Smooth muscle cell (in vitro differentiated cells): ENCODE results near the gene CCDC57. TPM values are rescaled to one million over a fixed set of nuclear protein-coding genes. Genes with fewer than 3 reads are reported as not detected.

Experiments
- DNase-seq: peaks from one replicate; lab custom pipeline; 2025; ENCODE audit not compliant: unreplicated experiment; lab: John Stamatoyannopoulos, UW
- H2AFZ ChIP-seq: fragments of 200-600 bp; sonication (generic); 2 replicates; pipeline ENCODE4 v1.6.0; 2016; ENCODE audit warnings: antibody characterized with exemption, low read depth, mild to moderate bottlenecking
- H3F3A ChIP-seq: fragments of 200-600 bp; sonication (generic); 2 replicates; pipeline ENCODE4 v1.6.0; 2017; ENCODE audit warnings: antibody characterized with exemption, low read depth
- H3K27ac ChIP-seq: fragments of 200-600 bp; sonication (generic); 2 replicates; pipeline ENCODE4 v1.5.1; 2016; ENCODE audit warnings: low read depth, mild to moderate bottlenecking
- H3K27me3 ChIP-seq: fragments of 200-600 bp; sonication (generic); 2 replicates; pipeline ENCODE4 v1.6.1; 2016; ENCODE audit warnings: low read depth, mild to moderate bottlenecking
- H3K36me3 ChIP-seq: fragments of 200-600 bp; sonication (generic); 2 replicates; pipeline ENCODE4 v1.5.1; 2016; ENCODE audit warnings: low read depth
- H3K4me1 ChIP-seq: fragments of 200-600 bp; sonication (generic); 2 replicates; pipeline ENCODE4 v1.5.1; 2016; ENCODE audit warnings: low read depth
- H3K4me2 ChIP-seq: fragments of 200-600 bp; sonication (generic); 2 replicates; pipeline ENCODE4 v1.6.0; 2016; ENCODE audit warnings: mild to moderate bottlenecking
- H3K4me3 ChIP-seq: fragments of 200-600 bp; sonication (generic); 2 replicates; pipeline ENCODE4 v1.5.1; 2016; ENCODE audit warnings: mild to moderate bottlenecking
- H3K79me2 ChIP-seq: fragments of 200-600 bp; sonication (generic); 2 replicates; pipeline ENCODE4 v1.6.0; 2016; ENCODE audit warnings: low read depth, mild to moderate bottlenecking
- H3K9ac ChIP-seq: fragments of 200-600 bp; sonication (generic); 2 replicates; pipeline ENCODE4 v1.6.0; 2016; ENCODE audit warnings: low read depth
- H3K9me3 ChIP-seq: fragments of 200-600 bp; sonication (generic); replicated peaks from 2 replicates; pipeline ENCODE4 v1.5.1; 2016; ENCODE audit warnings: low read depth
- H4K20me1 ChIP-seq: fragments of 200-600 bp; sonication (generic); 2 replicates; pipeline ENCODE4 v1.6.0; 2016; ENCODE audit warnings: low read depth
- WGBS: methylation state at CpG from one replicate; pipeline ENCODE4 v1.1.7; 2016; ENCODE audit warnings: low lambda C conversion rate; 5-methylcytosine and 5-hydroxymethylcytosine counted together
- polyA plus RNA-seq: library from polyadenylated mRNA; unstranded; fragments of >200 nt; fragmentation: Nextera tagmentation; extraction: Ambion mirVana; gene quantifications from 2 replicates; pipeline ENCODE4 v1.2.1, GENCODE V29; 2016
- total RNA-seq: library from RNA; depleted of rRNA; stranded (reverse); fragments of >200 nt; gene quantifications from 2 replicates; pipeline ENCODE4 v1.2.3, GENCODE V29; 2014
- TF ChIP-seq, protein P1 (sequence below): fragments of 200-600 bp; sonication (generic); IDR thresholded peaks from 2 replicates; pipeline ENCODE4 v1.5.1; 2017; ENCODE audit warnings: borderline replicate concordance, mild to moderate bottlenecking, antibody characterized with exemption; ENCODE audit not compliant: insufficient read depth, poor library complexity, severe bottlenecking

Gene CCDC57
- total and polyA plus RNA-seq, 2 experiments from 2014 or later: 18.3 to 23.1 TPM

DNA sequence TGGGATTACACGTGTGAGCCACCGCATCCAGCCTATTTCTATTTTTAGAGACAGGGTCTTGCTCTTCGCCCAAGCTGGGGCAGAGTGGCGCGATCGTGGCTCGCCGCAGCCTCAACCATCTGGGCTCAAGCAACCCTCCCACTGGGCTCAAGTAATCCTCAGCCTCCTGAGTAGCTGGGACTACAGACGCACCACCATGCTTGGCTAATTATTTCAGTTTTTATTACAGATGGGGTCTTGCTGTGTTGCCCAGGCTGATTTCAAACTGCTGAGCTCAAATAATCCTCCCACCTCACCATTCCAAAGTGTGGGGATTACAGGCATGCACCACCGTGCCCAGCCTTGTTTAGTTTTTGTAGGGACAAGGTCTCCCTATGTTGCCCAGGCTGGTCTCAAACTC is 53.8 kb downstream of the CCDC57 start:
- Histone ChIP-seq H3K36me3 (no peaks in the 10 kb centered on the region), H3K9ac (no peak overlapping the region), H3K9me3 (no peaks in the 10 kb centered on the region), H3F3A (no peaks in the 10 kb centered on the region), H3K79me2 (no peaks in the 10 kb centered on the region), H3K27ac (no peak overlapping the region), H3K27me3 (no peaks in the 10 kb centered on the region), H3K4me2 (no peak overlapping the region), H3K4me1 (no peaks in the 10 kb centered on the region), H4K20me1 (no peaks in the 10 kb centered on the region), H2AFZ (no peak overlapping the region), H3K4me3 (no peak overlapping the region)
- 86% methylated on average over 10 of the region's 10 CpGs for WGBS
- TF ChIP-seq, protein P1, sequence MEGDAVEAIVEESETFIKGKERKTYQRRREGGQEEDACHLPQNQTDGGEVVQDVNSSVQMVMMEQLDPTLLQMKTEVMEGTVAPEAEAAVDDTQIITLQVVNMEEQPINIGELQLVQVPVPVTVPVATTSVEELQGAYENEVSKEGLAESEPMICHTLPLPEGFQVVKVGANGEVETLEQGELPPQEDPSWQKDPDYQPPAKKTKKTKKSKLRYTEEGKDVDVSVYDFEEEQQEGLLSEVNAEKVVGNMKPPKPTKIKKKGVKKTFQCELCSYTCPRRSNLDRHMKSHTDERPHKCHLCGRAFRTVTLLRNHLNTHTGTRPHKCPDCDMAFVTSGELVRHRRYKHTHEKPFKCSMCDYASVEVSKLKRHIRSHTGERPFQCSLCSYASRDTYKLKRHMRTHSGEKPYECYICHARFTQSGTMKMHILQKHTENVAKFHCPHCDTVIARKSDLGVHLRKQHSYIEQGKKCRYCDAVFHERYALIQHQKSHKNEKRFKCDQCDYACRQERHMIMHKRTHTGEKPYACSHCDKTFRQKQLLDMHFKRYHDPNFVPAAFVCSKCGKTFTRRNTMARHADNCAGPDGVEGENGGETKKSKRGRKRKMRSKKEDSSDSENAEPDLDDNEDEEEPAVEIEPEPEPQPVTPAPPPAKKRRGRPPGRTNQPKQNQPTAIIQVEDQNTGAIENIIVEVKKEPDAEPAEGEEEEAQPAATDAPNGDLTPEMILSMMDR: no peak
- DNase-seq: no peak

DNA sequence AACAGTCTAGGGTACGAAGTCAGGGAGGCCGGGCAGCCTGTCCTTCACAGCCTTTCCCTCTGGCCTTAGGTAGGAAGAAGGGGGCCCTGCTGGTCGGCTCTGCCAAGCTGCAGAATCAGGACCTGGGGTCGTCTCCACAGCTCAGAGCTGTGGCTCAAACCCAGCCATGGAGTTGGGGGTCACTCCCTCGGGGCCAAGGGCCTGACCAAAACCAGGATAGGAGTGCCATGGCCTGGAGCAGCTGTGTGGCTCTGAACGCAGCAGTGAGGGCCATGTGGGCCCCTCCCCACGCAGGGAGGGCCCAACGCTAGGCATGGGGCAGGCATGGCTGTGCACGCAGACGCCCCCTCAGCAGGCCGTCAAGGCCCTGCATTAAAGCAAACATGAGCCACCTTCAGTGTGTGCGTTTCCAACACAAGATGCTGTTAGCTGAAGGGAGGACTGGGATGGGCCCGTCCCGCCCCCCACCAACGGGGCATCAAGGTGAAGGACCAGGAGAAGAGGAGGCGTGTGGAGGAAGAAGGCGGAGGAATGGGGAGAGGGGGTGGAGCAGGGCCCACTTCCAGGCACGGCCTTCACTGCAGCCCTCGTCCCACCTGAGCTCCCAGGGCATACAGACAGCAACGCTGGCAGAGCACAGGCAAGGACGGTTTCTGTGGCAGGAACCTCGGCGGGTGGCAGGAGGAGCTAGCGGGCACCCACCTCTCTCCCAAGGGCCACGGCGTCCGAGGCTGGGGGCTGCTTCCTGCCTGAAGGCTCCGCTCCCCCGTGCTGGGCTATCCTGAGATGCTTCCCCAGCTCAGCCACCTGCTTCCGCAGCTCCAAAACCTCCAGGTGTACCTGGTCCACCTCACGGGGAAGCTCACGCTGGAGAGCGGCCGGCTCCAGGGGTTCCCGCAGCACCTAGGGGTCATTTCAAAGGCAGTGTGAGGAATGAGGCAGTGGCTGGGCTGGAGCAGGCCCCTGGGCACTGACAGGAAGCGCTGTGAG is 55.3 kb downstream of the CCDC57 start:
- Histone ChIP-seq H3F3A (no peaks in the 10 kb centered on the region), H3K4me2 (no peak overlapping the region), H3K9me3 (no peaks in the 10 kb centered on the region), H3K79me2 (no peaks in the 10 kb centered on the region), H2AFZ (no peak overlapping the region), H3K27ac (no peak overlapping the region), H3K4me3 (no peak overlapping the region), H4K20me1 (no peaks in the 10 kb centered on the region), H3K4me1 (no peaks in the 10 kb centered on the region), H3K27me3 (no peaks in the 10 kb centered on the region), H3K9ac (no peak overlapping the region), H3K36me3 (no peaks in the 10 kb centered on the region)
- 92% methylated on average over 36 of the region's 36 CpGs for WGBS
- DNase-seq: no peak
- TF ChIP-seq, protein P1: no peak

DNA sequence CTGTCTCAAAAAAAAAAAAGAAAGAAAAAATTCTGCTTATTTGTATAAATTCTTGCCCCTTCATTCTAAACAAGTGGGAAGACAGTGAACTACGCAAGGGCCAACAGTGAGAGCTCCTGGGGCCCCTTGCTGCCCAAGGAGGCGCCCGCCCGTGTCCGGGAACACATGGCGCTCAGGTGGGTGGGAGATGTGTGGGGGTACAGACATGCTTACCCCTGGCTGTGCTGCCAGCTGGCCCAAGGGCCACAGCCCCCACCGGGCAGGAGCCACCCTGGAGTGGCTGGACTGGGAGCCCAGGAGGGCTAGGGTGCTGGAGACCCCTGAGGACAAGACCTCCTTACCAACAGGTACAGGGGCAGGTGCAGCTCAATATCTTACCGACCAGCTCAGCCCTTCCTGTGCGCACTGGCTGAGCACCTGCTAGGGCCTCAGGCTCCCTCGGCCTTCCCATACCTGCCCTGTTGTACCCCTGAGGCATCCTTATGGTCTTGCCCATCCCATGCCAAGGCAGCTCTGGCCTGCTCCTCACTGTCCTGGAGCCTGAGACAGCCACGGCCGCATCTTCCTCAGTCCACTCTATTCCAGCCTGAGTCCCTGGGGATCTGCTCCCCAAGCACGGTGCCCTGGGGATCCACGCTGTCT is 56.2 kb downstream of the CCDC57 start:
- Histone ChIP-seq H3K4me1 (no peaks in the 10 kb centered on the region), H3K27me3 (no peaks in the 10 kb centered on the region), H3K4me3 (no peak overlapping the region), H3K79me2 (no peaks in the 10 kb centered on the region), H3K9ac (no peak overlapping the region), H2AFZ (no peak overlapping the region), H3K4me2 (no peak overlapping the region), H3K36me3 (no peaks in the 10 kb centered on the region), H3K27ac (no peak overlapping the region), H3F3A (no peaks in the 10 kb centered on the region), H3K9me3 (no peaks in the 10 kb centered on the region), H4K20me1 (no peaks in the 10 kb centered on the region)
- no peak for DNase-seq
- TF ChIP-seq, protein P1: no peak
- 99% methylated on average over 14 of the region's 14 CpGs for WGBS
